HepG2 (cell line): ENCODE measurements around the gene TPCN2. TPM values are rescaled to one million over a fixed set of nuclear protein-coding genes. Genes with fewer than 3 reads are reported as not detected.

Source experiments
- DMAP1 ChIP-seq: IDR thresholded peaks from 2 replicates; pipeline ENCODE4 v1.6.1; 2016
- GPN1 ChIP-seq: sonication (generic); formaldehyde crosslinking; IDR thresholded peaks from 2 replicates; pipeline ENCODE4 v1.5.1; 2020; ENCODE audit warnings: missing genetic modification reagents, borderline replicate concordance
- KIAA2018 ChIP-seq: sonication (generic); formaldehyde crosslinking; IDR thresholded peaks from 2 replicates; pipeline ENCODE4 v1.5.0; 2020; ENCODE audit warnings: mild to moderate bottlenecking, missing genetic modification reagents, borderline replicate concordance
- ZNF180 ChIP-seq: sonication (generic); formaldehyde crosslinking; IDR thresholded peaks from 2 replicates; pipeline ENCODE4 v1.4.0; 2020; ENCODE audit warnings: low read depth, missing genetic modification reagents, borderline replicate concordance
- ZNF30 ChIP-seq: sonication (generic); formaldehyde crosslinking; IDR thresholded peaks from 2 replicates; pipeline ENCODE4 v1.5.0; 2020; ENCODE audit warnings: mild to moderate bottlenecking, missing genetic modification reagents
- ZNF446 ChIP-seq: sonication (generic); formaldehyde crosslinking; IDR thresholded peaks from 2 replicates; pipeline ENCODE4 v1.5.0; 2020; ENCODE audit warnings: mild to moderate bottlenecking, missing genetic modification reagents
- polyA plus RNA-seq, 8 experiments: library from polyadenylated mRNA; depleted of rRNA in 3 of 8; stranded (reverse) in 7 of 8; unstranded in 1 of 8; fragments of >200 nt; fragmentation: Illumina TruSeq in 4 of 8; extraction: Trizol in 4 of 8; gene quantifications; 2 replicates each; pipeline versions ENCODE4 v1.2.1 to v1.2.3, GENCODE V29; 2011 to 2016; ENCODE audit warnings: low read depth in 4 of 8, missing spikeins in 1 of 8, mixed read lengths in 1 of 8; ENCODE audit not compliant: insufficient read depth in 1 of 8
- total RNA-seq, 5 experiments: library from RNA; depleted of rRNA; stranded (reverse); fragments of >200 nt; fragmentation: Illumina TruSeq; extraction: Trizol; gene quantifications; 2 replicates each; pipeline ENCODE4 v1.2.3, GENCODE V29; 2016; ENCODE audit warnings: low read depth in 1 of 5
- TF ChIP-seq, protein P1 (sequence below): sonication (generic); formaldehyde crosslinking; IDR thresholded peaks from 2 replicates; pipeline ENCODE4 v1.5.0; 2020; ENCODE audit warnings: missing genetic modification reagents

Gene TPCN2
- total and polyA plus RNA-seq, 2 of the 13 experiments (the other 11 are each of a cell fraction or from before 2014, with no cell fraction given) = 5.6 to 5.9 TPM

DNA sequence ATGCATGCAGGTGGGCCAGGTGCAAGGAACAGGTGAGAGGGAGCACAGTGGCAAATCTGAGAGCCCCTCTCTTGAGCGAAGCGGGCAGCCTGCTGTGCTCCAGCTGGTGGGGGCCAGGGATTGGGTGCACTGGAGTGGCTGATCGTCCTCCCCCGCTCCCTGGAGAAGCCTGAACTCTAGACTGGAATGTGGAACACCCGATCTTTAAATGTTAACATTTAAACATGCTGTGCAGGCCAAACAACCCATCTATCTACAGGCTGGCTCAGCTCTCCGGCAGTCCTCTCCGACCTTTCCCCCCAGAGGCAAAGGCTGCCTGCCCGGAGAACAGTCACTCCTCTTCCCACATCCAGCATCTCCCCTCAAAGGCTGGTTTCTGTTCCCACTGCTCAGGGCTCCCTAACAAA is 40.8 kb upstream of the TPCN2 start (continued):
- TF ChIP-seq, protein P1, sequence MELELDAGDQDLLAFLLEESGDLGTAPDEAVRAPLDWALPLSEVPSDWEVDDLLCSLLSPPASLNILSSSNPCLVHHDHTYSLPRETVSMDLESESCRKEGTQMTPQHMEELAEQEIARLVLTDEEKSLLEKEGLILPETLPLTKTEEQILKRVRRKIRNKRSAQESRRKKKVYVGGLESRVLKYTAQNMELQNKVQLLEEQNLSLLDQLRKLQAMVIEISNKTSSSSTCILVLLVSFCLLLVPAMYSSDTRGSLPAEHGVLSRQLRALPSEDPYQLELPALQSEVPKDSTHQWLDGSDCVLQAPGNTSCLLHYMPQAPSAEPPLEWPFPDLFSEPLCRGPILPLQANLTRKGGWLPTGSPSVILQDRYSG (CRISPR knock-in tag) = no peak
- TF ChIP-seq KIAA2018 (peak; percentile 73; the same call in 1 of the 2 replicates), ZNF30 (CRISPR knock-in tag) (no peak), GPN1 (no peak), ZNF446 (CRISPR knock-in tag) (no peak), DMAP1 (no peak), ZNF180 (CRISPR knock-in tag) (no peak)
- TF ChIP-seq, all 625 proteins: peak for 44
